Neural cell (in vitro differentiated cells): ENCODE data around the gene SEMA6C. TPM values are rescaled to one million over a fixed set of nuclear protein-coding genes. Genes with fewer than 3 reads are reported as not detected.

Source experiments
- H2AFZ ChIP-seq: fragments of 200-600, 300-800 bp; sonication (generic), shearing (Covaris generic); 2 replicates; pipeline ENCODE4 v1.6.0; 2014; ENCODE audit warnings: low read depth, mild to moderate bottlenecking, antibody characterized with exemption, low read length, moderate library complexity
- H3F3A ChIP-seq: fragments of 200-600 bp; shearing (Covaris generic); 2 replicates; pipeline ENCODE4 v1.6.1; 2016; ENCODE audit warnings: mild to moderate bottlenecking, moderate library complexity, mixed read lengths, antibody characterized with exemption, low read length; ENCODE audit not compliant: insufficient read depth, poor library complexity, severe bottlenecking
- H3K27ac ChIP-seq: fragments of 200-600, 300-800 bp; sonication (generic), shearing (Covaris generic); 2 replicates; pipeline ENCODE4 v1.5.1; 2014; ENCODE audit warnings: mild to moderate bottlenecking, low read length, moderate library complexity
- H3K27me3 ChIP-seq: fragments of 300-800, 200-600 bp; sonication (generic), shearing (Covaris generic); 2 replicates; pipeline ENCODE4 v1.6.0; 2014; ENCODE audit warnings: mild to moderate bottlenecking, low read depth, low read length, moderate library complexity; ENCODE audit not compliant: insufficient read depth
- H3K36me3 ChIP-seq: fragments of 300-800, 200-600 bp; sonication (generic), shearing (Covaris generic); 2 replicates; pipeline ENCODE4 v1.5.1; 2014; ENCODE audit warnings: mild to moderate bottlenecking, antibody characterized with exemption, low read length, moderate library complexity; ENCODE audit not compliant: insufficient read depth
- H3K4me2 ChIP-seq: fragments of 300-800, 200-600 bp; sonication (generic), shearing (Covaris generic); 2 replicates; pipeline ENCODE4 v1.6.0; 2014; ENCODE audit warnings: mild to moderate bottlenecking, low read length
- H3K4me3 ChIP-seq: fragments of 300-800, 200-600 bp; sonication (generic), shearing (Covaris generic); 2 replicates; pipeline ENCODE4 v1.5.1; 2014; ENCODE audit warnings: mild to moderate bottlenecking, low read length, moderate library complexity
- H3K79me2 ChIP-seq: fragments of 200-600 bp; shearing (Covaris generic); replicated peaks from 2 replicates; pipeline ENCODE4 v1.6.0; 2014; ENCODE audit warnings: mild to moderate bottlenecking, low read length, moderate library complexity; ENCODE audit not compliant: insufficient read depth
- H3K9ac ChIP-seq: fragments of 300-800, 200-600 bp; sonication (generic), shearing (Covaris generic); 2 replicates; pipeline ENCODE4 v1.6.1; 2016; ENCODE audit warnings: mild to moderate bottlenecking, low read length, mixed read lengths
- H3K9me2 ChIP-seq: fragments of 200-600 bp; shearing (Covaris generic); 2 replicates; pipeline ENCODE4 v1.6.1; 2016; ENCODE audit warnings: mild to moderate bottlenecking, low read length, mixed read lengths; ENCODE audit not compliant: insufficient read depth
- H3K9me3 ChIP-seq: fragments of 200-600, 300-800 bp; sonication (generic), shearing (Covaris generic); 2 replicates; pipeline ENCODE4 v1.6.1; 2016; ENCODE audit warnings: mild to moderate bottlenecking, mixed run types, low read length, moderate library complexity, mixed read lengths
- H4K20me1 ChIP-seq: fragments of 200-600 bp; shearing (Covaris generic); 2 replicates; pipeline ENCODE4 v1.6.1; 2016; ENCODE audit warnings: mild to moderate bottlenecking, mixed run types; ENCODE audit not compliant: insufficient read depth
- CTCF ChIP-seq: fragments of 450-650 bp; IDR thresholded peaks from 2 replicates; pipeline ENCODE4 v1.5.1; 2014; ENCODE audit warnings: antibody characterized with exemption, mild to moderate bottlenecking, moderate library complexity; ENCODE audit not compliant: poor library complexity, severe bottlenecking
- EP300 ChIP-seq: fragments of 450-650 bp; conservative IDR thresholded peaks from 2 replicates; pipeline ENCODE4 v1.6.1; 2014; ENCODE audit warnings: antibody characterized with exemption, mild to moderate bottlenecking, moderate library complexity; ENCODE audit not compliant: poor library complexity, severe bottlenecking
- EZH2 ChIP-seq: fragments of 200-600, 300-800 bp; shearing (Covaris generic), sonication (generic); IDR thresholded peaks from 2 replicates; pipeline ENCODE4 v1.6.1; 2014; ENCODE audit warnings: antibody characterized with exemption, low read length, borderline replicate concordance, mild to moderate bottlenecking; ENCODE audit not compliant: insufficient read depth, poor library complexity, severe bottlenecking
- MXI1 ChIP-seq: fragments of 450-650 bp; conservative IDR thresholded peaks from 2 replicates; pipeline ENCODE4 v1.6.1; 2014; ENCODE audit warnings: antibody characterized with exemption, mild to moderate bottlenecking; ENCODE audit not compliant: poor library complexity, severe bottlenecking
- POLR2AphosphoS5 ChIP-seq: IDR thresholded peaks from 2 replicates; pipeline ENCODE4 v1.6.1; 2012
- RAD21 ChIP-seq: fragments of 450-650 bp; conservative IDR thresholded peaks from 2 replicates; pipeline ENCODE4 v1.6.1; 2014; ENCODE audit warnings: antibody characterized with exemption, mild to moderate bottlenecking, moderate library complexity
- REST ChIP-seq: IDR thresholded peaks from 2 replicates; pipeline ENCODE4 v1.6.1; 2012; ENCODE audit warnings: borderline replicate concordance
- SMC3 ChIP-seq: fragments of 450-650 bp; conservative IDR thresholded peaks from 2 replicates; pipeline ENCODE4 v1.6.1; 2014; ENCODE audit warnings: antibody characterized with exemption, mild to moderate bottlenecking, moderate library complexity; ENCODE audit not compliant: poor library complexity
- TAF1 ChIP-seq: IDR thresholded peaks from 2 replicates; pipeline ENCODE4 v1.6.1; 2012; ENCODE audit warnings: low read depth
- polyA plus RNA-seq: library from polyadenylated mRNA; depleted of rRNA; stranded (reverse); fragments of >200 nt; gene quantifications from 2 replicates; pipeline ENCODE4 v1.2.3, GENCODE V29; 2014

SEMA6C gene
- polyA plus RNA-seq, 1 donor from 2014 or later, result 32.5 TPM

GRCh38 chr1:151132335-151133017 is 14.0 kb downstream of the SEMA6C start:
- Histone ChIP-seq H3F3A (no peaks in the 10 kb centered on the region), H2AFZ (no peak overlapping the region), H3K9me2 (no peaks in the 10 kb centered on the region), H3K9me3 (no peaks in the 10 kb centered on the region), H3K27ac (no peak overlapping the region), H3K27me3 (no peaks in the 10 kb centered on the region), H4K20me1 (no peaks in the 10 kb centered on the region), H3K9ac (no peak overlapping the region), H3K4me3 (no peak overlapping the region), H3K79me2 (no peaks in the 10 kb centered on the region), H3K36me3 (peaks cover 6% of the 10 kb centered on the region), H3K4me2 (no peak overlapping the region)
- no peak for TF ChIP-seq TAF1

- Histone ChIP-seq H2AFZ (no peak overlapping the region), H3K4me3 (no peak overlapping the region), H3K4me2 (no peak overlapping the region), H3K9ac (no peak overlapping the region), H3K9me3 (no peaks in the 10 kb centered on the region), H3K36me3 (peaks cover 6% of the 10 kb centered on the region), H3K79me2 (no peaks in the 10 kb centered on the region), H3K27ac (no peak overlapping the region), H3F3A (no peaks in the 10 kb centered on the region), H4K20me1 (no peaks in the 10 kb centered on the region), H3K27me3 (no peaks in the 10 kb centered on the region), H3K9me2 (no peaks in the 10 kb centered on the region)
- no peak for TF ChIP-seq REST
- no peak for TF ChIP-seq RAD21
- no peak for TF ChIP-seq CTCF
- no peak for TF ChIP-seq TAF1
- TF ChIP-seq SMC3, result no peak
- TF ChIP-seq EP300, result no peak
- TF ChIP-seq POLR2AphosphoS5, result no peak
- no peak for TF ChIP-seq MXI1
- no peak for TF ChIP-seq EZH2
These were observed 14.6 kb downstream of the SEMA6C start for GRCh38 chr1:151131701-151132334.
